HCEC 1CT (cell line): ENCODE measurements around the gene RPS19BP1.
"Not testable (repeated sequence)": the region's sequence is repeated elsewhere in the genome, so short reads cannot be mapped to it uniquely, and the experiment has no call there.

Experiments used
- DNase-seq: peaks from one replicate; pipeline ENCODE4 v3.0.0-alpha.2; 2017

RPS19BP1 gene

DNA sequence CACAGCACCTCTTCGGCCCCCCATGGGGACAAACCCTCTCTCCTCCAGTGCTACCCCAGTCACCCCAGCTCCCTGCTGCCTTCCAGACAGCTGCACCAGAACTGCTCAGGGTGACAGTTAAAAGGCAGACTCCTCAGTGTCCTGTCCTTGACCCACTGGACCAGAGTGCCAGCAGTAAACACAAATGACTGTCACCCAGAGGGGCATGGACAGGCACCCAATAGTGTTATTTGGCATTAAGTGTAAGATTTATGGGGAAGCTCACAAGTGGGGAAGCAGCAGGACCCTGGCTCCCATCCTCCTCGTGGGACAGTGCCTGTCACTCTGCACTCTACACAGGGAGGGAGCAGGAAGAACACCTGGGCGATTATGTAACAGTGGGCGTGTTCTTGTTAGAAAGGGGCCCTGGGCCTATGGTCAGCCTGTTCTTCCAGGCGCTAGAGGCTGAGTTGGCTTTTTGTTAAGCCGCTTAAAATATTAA lies 5.0 kb downstream of the RPS19BP1 start:
- DNase-seq: no peak

GRCh38 chr22:39526736-39527171 lies 5.8 kb downstream of the RPS19BP1 start:
- no peak for DNase-seq

GRCh38 chr22:39525658-39525975 lies 6.9 kb downstream of the RPS19BP1 start:
- no peak for DNase-seq

GRCh38 chr22:39524753-39525657 lies 7.5 kb downstream of the RPS19BP1 start:
- DNase-seq: no peak

GRCh38 chr22:39524089-39524752 lies 8.3 kb downstream of the RPS19BP1 start:
- DNase-seq: peak; percentile 39

GRCh38 chr22:39522567-39523300 lies 9.8 kb downstream of the RPS19BP1 start:
- peak; percentile 53 for DNase-seq

GRCh38 chr22:39522091-39522490 lies 10.5 kb downstream of the RPS19BP1 start:
- DNase-seq: not testable (repeated sequence)

DNA sequence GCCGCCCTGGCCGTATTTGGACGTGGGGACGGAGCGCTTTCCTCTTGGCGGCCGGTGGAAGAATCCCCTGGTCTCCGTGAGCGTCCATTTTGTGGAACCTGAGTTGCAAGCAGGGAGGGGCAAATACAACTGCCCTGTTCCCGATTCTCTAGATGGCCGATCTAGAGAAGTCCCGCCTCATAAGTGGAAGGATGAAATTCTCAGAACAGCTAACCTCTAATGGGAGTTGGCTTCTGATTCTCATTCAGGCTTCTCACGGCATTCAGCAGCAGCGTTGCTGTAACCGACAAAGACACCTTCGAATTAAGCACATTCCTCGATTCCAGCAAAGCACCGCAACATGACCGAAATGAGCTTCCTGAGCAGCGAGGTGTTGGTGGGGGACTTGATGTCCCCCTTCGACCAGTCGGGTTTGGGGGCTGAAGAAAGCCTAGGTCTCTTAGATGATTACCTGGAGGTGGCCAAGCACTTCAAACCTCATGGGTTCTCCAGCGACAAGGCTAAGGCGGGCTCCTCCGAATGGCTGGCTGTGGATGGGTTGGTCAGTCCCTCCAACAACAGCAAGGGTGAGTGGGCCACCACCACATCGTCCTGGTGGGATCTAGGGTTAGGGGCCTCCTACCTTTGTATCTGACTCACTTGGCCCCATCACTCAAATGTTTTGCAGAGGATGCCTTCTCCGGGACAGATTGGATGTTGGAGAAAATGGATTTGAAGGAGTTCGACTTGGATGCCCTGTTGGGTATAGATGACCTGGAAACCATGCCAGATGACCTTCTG lies 11.3 kb downstream of the RPS19BP1 start:
- DNase-seq: peak; percentile 64

DNA sequence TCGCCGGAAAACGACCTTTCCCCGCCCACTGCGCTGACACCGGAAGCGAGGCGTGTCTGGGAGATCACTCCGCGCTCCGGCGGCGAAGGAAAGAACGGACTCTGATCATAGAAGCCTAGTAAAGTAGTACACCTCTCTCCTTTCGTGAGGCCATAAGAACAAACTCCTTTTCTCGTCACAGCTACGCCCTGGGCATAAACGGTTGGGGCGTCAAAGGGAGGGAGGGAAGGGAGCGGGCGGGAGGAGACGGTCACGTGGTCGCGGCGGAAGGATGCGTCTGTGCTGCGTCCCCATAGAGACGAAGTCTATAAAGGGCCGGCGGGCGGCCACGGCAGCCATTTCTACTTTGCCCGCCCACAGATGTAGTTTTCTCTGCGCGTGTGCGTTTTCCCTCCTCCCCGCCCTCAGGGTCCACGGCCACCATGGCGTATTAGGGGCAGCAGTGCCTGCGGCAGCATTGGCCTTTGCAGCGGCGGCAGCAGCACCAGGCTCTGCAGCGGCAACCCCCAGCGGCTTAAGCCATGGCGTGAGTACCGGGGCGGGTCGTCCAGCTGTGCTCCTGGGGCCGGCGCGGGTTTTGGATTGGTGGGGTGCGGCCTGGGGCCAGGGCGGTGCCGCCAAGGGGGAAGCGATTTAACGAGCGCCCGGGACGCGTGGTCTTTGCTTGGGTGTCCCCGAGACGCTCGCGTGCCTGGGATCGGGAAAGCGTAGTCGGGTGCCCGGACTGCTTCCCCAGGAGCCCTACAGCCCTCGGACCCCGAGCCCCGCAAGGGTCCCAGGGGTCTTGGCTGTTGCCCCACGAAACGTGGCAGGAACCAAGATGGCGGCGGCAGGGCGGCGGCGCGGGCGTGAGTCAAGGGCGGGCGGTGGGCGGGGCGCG lies 12.1 kb downstream of the RPS19BP1 start, which contains the start of gene ATF4:
TSS of gene ATF4 (plus strand) at position 337 of the 880 bp plus-strand sequence. CDS start 884 bp downstream, outside the sequence.
- peak; percentile 87 for DNase-seq

- peak; percentile 99 for DNase-seq
Observed at GRCh38 chr22:39519681-39520225, 12.8 kb downstream of the RPS19BP1 start.

DNA sequence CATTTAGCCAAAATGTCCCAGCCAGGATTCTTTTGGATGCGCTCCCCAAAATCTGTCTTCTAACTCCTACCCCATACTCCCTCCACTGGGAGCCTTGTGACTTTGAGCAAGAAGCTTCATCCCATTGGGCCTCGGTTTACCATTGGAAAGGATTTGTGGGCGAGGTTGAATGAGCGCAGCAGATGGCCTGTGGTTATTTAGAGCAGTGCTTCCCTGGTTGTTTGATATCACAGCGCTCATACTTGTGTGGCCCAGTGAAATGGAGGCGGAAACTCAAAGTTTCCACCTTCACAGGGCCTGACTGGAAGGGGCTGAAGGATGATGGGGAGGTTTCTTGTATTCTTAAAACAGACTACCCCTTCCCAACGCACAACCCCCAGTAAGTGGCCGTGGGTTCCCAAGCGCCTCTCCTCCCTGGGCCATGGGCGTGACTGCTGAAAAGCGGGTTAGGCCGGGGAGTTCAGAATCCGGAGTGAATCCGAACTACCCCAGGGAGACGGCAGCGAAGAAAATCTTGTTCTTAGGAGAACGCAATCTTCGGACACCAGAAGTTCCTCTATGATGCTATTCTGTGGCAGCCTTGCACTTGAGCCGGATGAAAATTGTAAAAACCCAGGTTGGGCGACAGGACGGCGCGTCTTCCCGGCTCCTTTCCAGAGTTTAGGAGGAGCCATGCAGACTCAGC lies 13.4 kb downstream of the RPS19BP1 start:
- DNase-seq: peak; percentile 30

- no peak for DNase-seq
Observed at GRCh38 chr22:39518144-39518786, 14.3 kb downstream of the RPS19BP1 start.

GRCh38 chr22:39517470-39517869 lies 15.1 kb downstream of the RPS19BP1 start:
- no peak for DNase-seq

GRCh38 chr22:39515266-39516050 lies 17.1 kb downstream of the RPS19BP1 start:
- no peak for DNase-seq

GRCh38 chr22:39514373-39514973 lies 18.1 kb downstream of the RPS19BP1 start:
- peak; percentile 36 for DNase-seq

DNA sequence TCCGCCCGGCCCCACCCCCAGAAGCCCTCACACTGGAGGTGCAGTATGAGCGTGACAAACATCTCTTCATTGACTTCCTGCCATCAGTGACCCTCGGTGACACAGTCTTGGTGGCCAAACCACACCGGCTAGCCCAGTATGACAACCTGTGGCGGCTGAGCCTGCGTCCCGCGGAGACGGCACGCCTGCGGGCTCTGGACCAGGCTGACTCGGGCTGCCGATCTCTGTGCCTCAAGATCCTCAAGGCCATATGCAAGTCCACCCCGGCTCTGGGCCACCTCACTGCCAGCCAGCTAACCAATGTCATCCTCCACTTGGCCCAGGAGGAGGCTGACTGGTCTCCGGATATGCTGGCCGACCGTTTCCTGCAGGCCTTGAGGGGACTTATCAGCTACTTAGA lies 18.8 kb downstream of the RPS19BP1 start:
- no peak for DNase-seq

DNA sequence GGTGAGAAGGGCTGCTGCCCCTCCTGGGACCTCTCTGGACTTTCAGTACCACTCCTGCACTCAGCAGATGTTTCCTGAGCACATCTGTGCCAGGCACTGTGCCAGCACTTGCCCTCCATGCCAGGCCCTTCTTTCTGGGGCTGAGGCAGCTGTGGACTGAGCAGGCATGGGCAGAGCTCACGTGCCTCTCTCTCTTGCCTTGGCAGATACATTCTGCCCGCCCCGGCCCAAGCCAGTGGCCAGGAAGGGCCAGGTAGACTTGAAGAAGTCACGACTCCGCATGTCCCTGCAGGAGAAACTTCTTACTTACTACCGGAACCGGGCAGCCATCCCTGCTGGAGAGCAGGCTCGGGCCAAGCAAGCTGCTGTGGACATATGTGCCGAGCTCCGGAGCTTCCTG lies 20.5 kb downstream of the RPS19BP1 start:
- DNase-seq: no peak

GRCh38 chr22:39511226-39511625 lies 21.3 kb downstream of the RPS19BP1 start:
- DNase-seq: no peak
